IMR-90 (cell line): ENCODE data around the gene PHF21A. TPM values are rescaled to one million over a fixed set of nuclear protein-coding genes. Genes with fewer than 3 reads are reported as not detected.

Experiments
- polyA plus RNA-seq, 3 experiments: library from polyadenylated mRNA; depleted of rRNA; stranded (reverse); fragments of >200 nt; gene quantifications; 2 replicates each; pipeline ENCODE4 v1.2.3, GENCODE V29; 2012; ENCODE audit warnings: low replicate concordance in 1 of 3
- total RNA-seq: library from RNA; depleted of rRNA; stranded (reverse); fragments of >200 nt; gene quantifications from 2 replicates; pipeline ENCODE4 v1.2.3, GENCODE V29; 2012; rRNA removed

The PHF21A gene
- total and polyA plus RNA-seq, 2 of the 4 experiments (the other 2 are of a cell fraction) = 9.0 to 20.6 TPM

Other genes starting within 250 kb of the PHF21A start
- gene MAPK8IP1, start 235.8 kb downstream of the PHF21A start, total RNA-seq = 6.5 and 6.9 TPM in 2 replicates
- 9.6 and 12.4 TPM in 2 replicates for gene MAPK8IP1, start 235.8 kb downstream of the PHF21A start, polyA plus RNA-seq (2012; rRNA removed)
- 0.83 TPM in 1 of 2 replicates, not detected in the other for gene FREY1, start 214.2 kb downstream of the PHF21A start, total RNA-seq
- gene FREY1, start 214.2 kb downstream of the PHF21A start, polyA plus RNA-seq (2012; rRNA removed) = 0.21 and 0.49 TPM in 2 replicates
- 15.3 and 17.9 TPM in 2 replicates for gene PEX16, start 203.6 kb downstream of the PHF21A start, total RNA-seq
- 23.3 and 29.4 TPM in 2 replicates for gene PEX16, start 203.6 kb downstream of the PHF21A start, polyA plus RNA-seq (2012; rRNA removed)
- not detected in 2 replicates for gene LARGE2, start 198.8 kb downstream of the PHF21A start, total RNA-seq
- 0.03 and 0.13 TPM in 2 replicates for gene LARGE2, start 198.8 kb downstream of the PHF21A start, polyA plus RNA-seq (2012; rRNA removed)
- gene CREB3L1, start 156.2 kb upstream of the PHF21A start, total RNA-seq = 8.1 and 10.0 TPM in 2 replicates
- 76.9 and 82.3 TPM in 2 replicates for gene CREB3L1, start 156.2 kb upstream of the PHF21A start, polyA plus RNA-seq (2012; rRNA removed)
- gene DGKZ, start 226.0 kb upstream of the PHF21A start, total RNA-seq = 43.0 and 46.8 TPM in 2 replicates
- 62.0 and 68.0 TPM in 2 replicates for gene DGKZ, start 226.0 kb upstream of the PHF21A start, polyA plus RNA-seq (2012; rRNA removed)